PFSK-1 (cell line): ENCODE data around the gene KPTN.

Source experiments
- POLR2AphosphoS5 ChIP-seq: IDR thresholded peaks from 2 replicates; pipeline ENCODE4 v1.6.1; 2012; ENCODE audit warnings: low read depth, mild to moderate bottlenecking, control low read depth, low read length, moderate library complexity
- REST ChIP-seq, 2 experiments: IDR thresholded peaks; 2 replicates each; pipeline versions ENCODE4 v1.6.1 to v1.8.0; 2011 to 2012; ENCODE audit warnings: low read depth in 2 of 2, low read length in 2 of 2, control low read depth in 1 of 2, inconsistent platforms in 1 of 2, mild to moderate bottlenecking in 1 of 2, moderate library complexity in 1 of 2; ENCODE audit not compliant: insufficient read depth in 1 of 2

- TF ChIP-seq POLR2AphosphoS5 (no peak), REST (IDR thresholded peaks at IDR 0.05; ENCODE audit: insufficient read depth in 1 of 2, low read depth in 2 of 2, low read length in 2 of 2) (no peak)
Observed at GRCh38 chr19:47494729-47495128, 10.7 kb upstream of the KPTN start.
